Osteoblast (primary cell): ENCODE results near the gene ZNF74. TPM values are rescaled to one million over a fixed set of nuclear protein-coding genes. Genes with fewer than 3 reads are reported as not detected.

Source experiments
- DNase-seq: peaks from one replicate; pipeline ENCODE4 v3.0.0; 2011; ENCODE audit warnings: low spot score, mixed read lengths; ENCODE audit not compliant: insufficient read length; ENCODE audit errors: missing footprints
- H2AFZ ChIP-seq: 2 replicates; pipeline ENCODE4 v1.6.0; 2011; ENCODE audit warnings: mild to moderate bottlenecking, low read length
- H3K27ac ChIP-seq: 2 replicates; pipeline ENCODE4 v1.5.1; 2011; ENCODE audit warnings: mild to moderate bottlenecking, low read depth, low read length, moderate library complexity
- H3K27me3 ChIP-seq: 2 replicates; pipeline ENCODE4 v1.6.0; 2012; ENCODE audit warnings: mild to moderate bottlenecking, control low read depth, inconsistent platforms, low read length, moderate library complexity; ENCODE audit not compliant: insufficient read depth
- H3K36me3 ChIP-seq: 2 replicates; pipeline ENCODE4 v1.5.1; 2011; ENCODE audit warnings: mild to moderate bottlenecking, low read length, control low read depth, moderate library complexity; ENCODE audit not compliant: insufficient read depth
- H3K4me1 ChIP-seq: 2 replicates; pipeline ENCODE4 v1.5.1; 2011; ENCODE audit warnings: mild to moderate bottlenecking, low read length, control low read depth, moderate library complexity; ENCODE audit not compliant: insufficient read depth
- H3K4me2 ChIP-seq: 2 replicates; pipeline ENCODE4 v1.6.0; 2011; ENCODE audit warnings: mild to moderate bottlenecking, low read length; ENCODE audit not compliant: insufficient read depth
- H3K4me3 ChIP-seq: fragments of 200-600 bp; sonication (generic); 3 replicates; pipeline ENCODE4 v1.5.1; 2012; ENCODE audit warnings: mild to moderate bottlenecking, low read length, inconsistent platforms; ENCODE audit not compliant: insufficient read depth
- H3K79me2 ChIP-seq: 2 replicates; pipeline ENCODE4 v1.6.0; 2012; ENCODE audit warnings: mild to moderate bottlenecking, low read length, control low read depth, inconsistent platforms; ENCODE audit not compliant: insufficient read depth
- H3K9me3 ChIP-seq: 2 replicates; pipeline ENCODE4 v1.5.1; 2011; ENCODE audit warnings: low read depth, low read length, control low read depth
- H4K20me1 ChIP-seq: 2 replicates; pipeline ENCODE4 v1.6.0; 2012; ENCODE audit warnings: mild to moderate bottlenecking, low read length, control low read depth; ENCODE audit not compliant: insufficient read depth
- CTCF ChIP-seq: IDR thresholded peaks from 2 replicates; pipeline ENCODE4 v1.5.1; 2011; ENCODE audit warnings: mild to moderate bottlenecking, low read depth, low read length, moderate library complexity; ENCODE audit errors: extremely low read depth
- total RNA-seq: library from RNA; depleted of rRNA; stranded (reverse); fragments of >200 nt; gene quantifications from 2 replicates; pipeline ENCODE4 v1.2.3, GENCODE V29; 2012

Gene ZNF74
- total RNA-seq, 1 donor = 13.8 TPM

GRCh38 chr22:20422271-20423007 lies 28.5 kb downstream of the ZNF74 start:
- H3K79me2 ChIP-seq = no peaks in the 10 kb centered on the region
- H4K20me1 ChIP-seq = peaks cover 16% of the 10 kb centered on the region
- H3K4me3 ChIP-seq = no peak overlapping the region
- H2AFZ ChIP-seq = no peak overlapping the region
- TF ChIP-seq CTCF = no peak
- peak overlapping the region; percentile 38 for H3K4me2 ChIP-seq
- peak overlapping the region; percentile 58 for H3K27ac ChIP-seq
- H3K4me1 ChIP-seq = peaks cover 16% of the 10 kb centered on the region
- H3K27me3 ChIP-seq = no peaks in the 10 kb centered on the region
- no peaks in the 10 kb centered on the region for H3K9me3 ChIP-seq
- peaks cover 13% of the 10 kb centered on the region for H3K36me3 ChIP-seq
- DNase-seq = peak; percentile 96

DNA sequence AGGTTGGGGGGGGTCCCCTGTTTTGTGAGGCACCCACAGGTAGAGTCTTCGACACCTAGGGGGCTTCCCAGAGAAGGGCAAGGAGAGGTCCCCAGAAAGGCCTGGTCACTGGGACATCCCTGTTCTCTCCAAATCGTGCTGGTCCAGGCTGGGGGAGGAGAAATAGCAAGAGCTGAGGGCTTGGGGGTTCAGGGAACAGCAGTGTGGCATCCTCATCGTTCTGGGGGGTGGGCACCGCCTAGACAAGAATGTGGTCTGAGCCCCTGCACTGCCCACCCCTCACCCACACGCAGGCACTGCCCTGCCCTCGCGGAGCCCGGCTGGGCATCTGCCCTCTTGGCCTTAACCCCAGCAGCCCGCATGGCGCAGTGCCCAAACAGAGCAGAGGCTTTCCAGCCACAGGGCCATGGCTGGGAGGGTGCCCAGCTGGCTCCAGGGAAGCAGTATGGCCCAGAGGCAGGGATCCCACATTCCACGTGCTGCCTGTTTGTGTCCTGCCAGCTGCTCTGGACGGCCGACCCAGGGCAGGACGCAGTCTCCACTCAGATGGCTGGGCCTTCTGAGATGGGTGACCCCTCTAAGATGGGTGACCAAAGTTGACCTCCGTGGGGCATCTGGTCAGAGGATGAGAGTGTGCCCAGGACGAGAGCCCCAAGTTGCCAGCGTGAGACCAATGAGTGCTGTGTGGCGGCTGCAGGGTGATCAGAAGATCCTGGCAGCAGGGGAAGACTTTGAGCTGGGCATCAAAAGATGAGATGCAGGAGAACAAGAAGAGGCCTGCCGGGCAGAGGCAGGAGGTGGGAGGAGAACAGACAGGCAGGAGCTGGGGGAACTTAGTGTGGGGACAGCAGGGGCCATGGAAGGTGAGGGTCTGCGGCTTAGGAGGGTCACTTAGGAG lies 29.3 kb downstream of the ZNF74 start:
- peak; percentile 98 for DNase-seq

DNA sequence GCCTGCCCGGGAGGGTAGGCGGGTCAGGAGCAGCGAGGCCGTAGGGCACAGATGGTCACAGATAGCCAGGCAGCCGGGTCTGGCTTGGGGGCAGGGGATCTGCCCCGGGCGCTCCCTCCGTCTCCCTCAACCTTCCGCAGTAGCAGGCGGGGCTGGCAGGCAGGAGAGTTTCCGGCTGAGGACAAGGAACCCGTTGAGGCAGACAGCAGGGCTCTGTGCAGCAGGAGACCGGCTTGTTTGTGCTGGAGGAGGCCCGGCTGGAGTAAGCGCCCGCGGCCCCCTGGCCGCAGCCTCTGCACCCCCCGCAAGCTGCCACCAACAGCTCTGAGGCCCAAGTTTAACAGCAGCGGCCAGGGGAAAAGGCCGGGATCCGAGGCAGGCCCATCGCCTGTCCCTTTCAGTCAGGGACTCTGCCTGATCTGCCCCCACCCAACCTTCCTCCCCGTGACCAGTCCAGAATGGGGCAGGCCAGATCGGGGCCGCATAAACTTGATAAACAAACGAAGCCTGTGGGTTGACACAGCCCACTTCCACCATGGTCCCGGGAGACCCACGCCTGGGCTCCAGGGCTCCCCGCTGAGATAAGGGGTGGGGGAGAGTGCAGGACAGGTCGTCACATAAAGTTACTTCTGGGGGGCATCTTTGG lies 30.1 kb downstream of the ZNF74 start:
- TF ChIP-seq CTCF = no peak
- no peak overlapping the region for H3K4me2 ChIP-seq
- peaks cover 26% of the 10 kb centered on the region for H3K36me3 ChIP-seq
- H3K4me3 ChIP-seq = no peak overlapping the region
- H3K27ac ChIP-seq = no peak overlapping the region
- H3K9me3 ChIP-seq = no peaks in the 10 kb centered on the region
- H3K4me1 ChIP-seq = peaks cover 16% of the 10 kb centered on the region
- no peak overlapping the region for H2AFZ ChIP-seq
- no peaks in the 10 kb centered on the region for H3K79me2 ChIP-seq
- peaks cover 27% of the 10 kb centered on the region for H4K20me1 ChIP-seq
- peak; percentile 94 for DNase-seq
- no peaks in the 10 kb centered on the region for H3K27me3 ChIP-seq

More for the DNA sequence above, 29.3 kb downstream of the ZNF74 start:
- peaks cover 20% of the 10 kb centered on the region for H4K20me1 ChIP-seq
- H3K36me3 ChIP-seq = peaks cover 19% of the 10 kb centered on the region
- no peak overlapping the region for H3K4me3 ChIP-seq
- H3K4me2 ChIP-seq = no peak overlapping the region
- peaks cover 16% of the 10 kb centered on the region for H3K4me1 ChIP-seq
- H3K27ac ChIP-seq = peak overlapping the region; percentile 58
- H3K79me2 ChIP-seq = no peaks in the 10 kb centered on the region
- no peak overlapping the region for H2AFZ ChIP-seq
- H3K27me3 ChIP-seq = no peaks in the 10 kb centered on the region
- H3K9me3 ChIP-seq = no peaks in the 10 kb centered on the region
- no peak for TF ChIP-seq CTCF
